K562 (cell line): Measurements from ENCODE around the gene CHRDL2. TPM values are rescaled to one million over a fixed set of nuclear protein-coding genes. Genes with fewer than 3 reads are reported as not detected.
A peak's percentile ranks its signal among the peaks of the same experiment; 100 is the strongest.

ENCODE experiments used
- CEBPB ChIP-seq: fragments of 450-650 bp; IDR thresholded peaks from 2 replicates; pipeline ENCODE4 v1.6.1; 2016; ENCODE audit warnings: missing genetic modification characterization, missing compliant biosample characterization
- HCFC1 ChIP-seq: IDR thresholded peaks from 2 replicates; pipeline ENCODE4 v1.6.1; 2012; ENCODE audit warnings: low read depth, low read length, improper control_type of control experiment
- MCM3 ChIP-seq: fragments of 450-650 bp; IDR thresholded peaks from 2 replicates; pipeline ENCODE4 v1.6.1; 2016
- MYC ChIP-seq, 2 experiments: fragments of 250-450 bp in 1 of 2; sonication (Bioruptor Pico) in 1 of 2; IDR thresholded peaks; 2 replicates each; pipeline versions ENCODE4 v1.5.1 to v1.6.1; 2012 to 2021; ENCODE audit warnings: low read depth in 2 of 2, borderline replicate concordance in 1 of 2, improper control_type of control experiment in 1 of 2, low read length in 1 of 2, mild to moderate bottlenecking in 1 of 2, moderate library complexity in 1 of 2
- NBN ChIP-seq: fragments of 450-650 bp; IDR thresholded peaks from 2 replicates; pipeline ENCODE4 v1.6.1; 2016; ENCODE audit warnings: low read depth, mild to moderate bottlenecking
- POLR2B ChIP-seq: fragments of 450-650 bp; IDR thresholded peaks from 2 replicates; pipeline ENCODE4 v1.6.1; 2018; ENCODE audit warnings: low read depth; ENCODE audit not compliant: partially characterized antibody
- ZNF174 ChIP-seq: fragments of 250-450 bp; sonication (Bioruptor Pico); IDR thresholded peaks from 2 replicates; pipeline ENCODE4 v1.4.0; 2020; ENCODE audit warnings: mild to moderate bottlenecking
- ZNF41 ChIP-seq: fragments of 250-450 bp; sonication (Bioruptor Pico); conservative IDR thresholded peaks from 2 replicates; pipeline ENCODE4 v1.4.0; 2020; ENCODE audit warnings: mild to moderate bottlenecking
- ZNF764 ChIP-seq: fragments of 250-450 bp; sonication (Bioruptor Pico); IDR thresholded peaks from 2 replicates; pipeline ENCODE4 v1.4.0; 2020; ENCODE audit warnings: low read depth, mild to moderate bottlenecking, moderate library complexity
- polyA plus RNA-seq, 8 experiments: library from polyadenylated mRNA; depleted of rRNA in 4 of 8; stranded (reverse) in 5 of 8; unstranded in 3 of 8; fragments of >200 nt; fragmentation: Nextera tagmentation in 2 of 8; fragmentation: Illumina TruSeq in 1 of 8; extraction: Ambion mirVana in 2 of 8; extraction: Trizol in 1 of 8; gene quantifications; 2 replicates each; pipeline versions ENCODE4 v1.2.1 to v1.2.3, GENCODE V29; 2011 to 2014; ENCODE audit warnings: inconsistent platforms in 1 of 8, missing spikeins in 1 of 8
- total RNA-seq, 7 experiments: library from RNA; depleted of rRNA in 6 of 7; stranded (reverse); fragments of >200 nt in 6 of 7; fragmentation: Illumina TruSeq in 2 of 7; extraction: Trizol in 2 of 7; gene quantifications; 2 replicates each; pipeline versions ENCODE4 v1.2.1 to v1.2.3, GENCODE V29; 2011 to 2021; ENCODE audit warnings: low replicate concordance in 1 of 7
- TF ChIP-seq, protein P1 (sequence below), 2 experiments: fragments of 450-650 bp; conservative IDR thresholded peaks; 2 replicates each; pipeline ENCODE4 v1.6.1; 2017; ENCODE audit warnings: mild to moderate bottlenecking in 2 of 2, moderate library complexity in 2 of 2
- TF ChIP-seq, protein P2 (sequence below): fragments of 450-650 bp; formaldehyde crosslinking; IDR thresholded peaks from 2 replicates; pipeline ENCODE4 v1.4.0; 2022; ENCODE audit warnings: missing genetic modification characterization
- TF ChIP-seq, protein P3 (sequence below): fragments of 200-800 bp; sonication (Bioruptor generic); IDR thresholded peaks from 2 replicates; pipeline ENCODE4 v1.6.1; 2017; ENCODE audit warnings: missing genetic modification characterization, missing compliant biosample characterization
- TF ChIP-seq, protein P4 (sequence below): fragments of 450-650 bp; IDR thresholded peaks from 2 replicates; pipeline ENCODE4 v1.6.1; 2016; ENCODE audit warnings: missing biosample characterization, missing genetic modification characterization
- TF ChIP-seq, protein P5 (sequence below), 2 experiments: fragments of 450-650 bp in 1 of 2; sonication (generic) in 1 of 2; formaldehyde crosslinking in 1 of 2; IDR thresholded peaks in 1 of 2; conservative IDR thresholded peaks in 1 of 2; 2 replicates each; pipeline versions ENCODE4 v1.6.1 to v1.8.1; 2016 to 2023; ENCODE audit warnings: mild to moderate bottlenecking in 2 of 2, moderate library complexity in 2 of 2, inconsistent platforms in 1 of 2, missing genetic modification reagents in 1 of 2
- TF ChIP-seq, protein P6 (sequence below): fragments of 450-650 bp; formaldehyde crosslinking; IDR thresholded peaks from 2 replicates; pipeline ENCODE4 v1.4.0; 2022; ENCODE audit warnings: mild to moderate bottlenecking, moderate library complexity

Gene CHRDL2
- total and polyA plus RNA-seq, 9 of the 15 experiments (the other 6 are each of a cell fraction or from before 2014, with no cell fraction given): not detected

DNA sequence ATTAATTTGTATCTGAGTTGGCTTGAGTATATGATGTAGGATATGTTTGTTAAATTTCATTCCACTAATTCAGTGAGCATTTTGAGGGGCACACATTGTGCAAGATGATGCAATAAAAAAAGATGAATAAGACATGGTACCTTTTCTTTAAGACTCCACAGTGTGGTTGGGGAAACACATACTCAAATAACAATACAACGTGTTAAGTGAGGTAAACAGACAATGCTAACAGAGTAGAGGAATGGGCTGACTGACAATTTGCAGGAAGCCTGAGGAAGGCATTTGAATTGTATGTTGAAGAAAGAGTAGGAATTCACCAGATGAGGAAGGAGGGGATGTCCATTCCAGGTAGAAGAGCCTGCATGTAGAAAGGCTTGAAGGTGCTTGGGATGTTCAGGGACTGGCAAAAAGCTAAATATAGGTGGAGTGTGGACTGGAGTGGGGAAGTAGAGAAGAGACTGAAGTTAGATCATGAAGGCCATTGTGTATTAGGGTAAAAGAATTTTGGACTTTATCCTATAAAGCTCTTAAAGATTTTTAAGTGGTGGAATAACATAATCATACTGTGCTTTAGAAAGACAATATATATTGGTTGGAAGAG, 24.3 kb upstream of the CHRDL2 start (continued):
- TF ChIP-seq, protein P1, sequence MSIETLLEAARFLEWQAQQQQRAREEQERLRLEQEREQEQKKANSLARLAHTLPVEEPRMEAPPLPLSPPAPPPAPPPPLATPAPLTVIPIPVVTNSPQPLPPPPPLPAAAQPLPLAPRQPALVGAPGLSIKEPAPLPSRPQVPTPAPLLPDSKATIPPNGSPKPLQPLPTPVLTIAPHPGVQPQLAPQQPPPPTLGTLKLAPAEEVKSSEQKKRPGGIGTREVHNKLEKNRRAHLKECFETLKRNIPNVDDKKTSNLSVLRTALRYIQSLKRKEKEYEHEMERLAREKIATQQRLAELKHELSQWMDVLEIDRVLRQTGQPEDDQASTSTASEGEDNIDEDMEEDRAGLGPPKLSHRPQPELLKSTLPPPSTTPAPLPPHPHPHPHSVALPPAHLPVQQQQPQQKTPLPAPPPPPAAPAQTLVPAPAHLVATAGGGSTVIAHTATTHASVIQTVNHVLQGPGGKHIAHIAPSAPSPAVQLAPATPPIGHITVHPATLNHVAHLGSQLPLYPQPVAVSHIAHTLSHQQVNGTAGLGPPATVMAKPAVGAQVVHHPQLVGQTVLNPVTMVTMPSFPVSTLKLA (conservative IDR thresholded peaks at IDR 0.05): no peak
- no peak for TF ChIP-seq HCFC1
- TF ChIP-seq, protein P2, sequence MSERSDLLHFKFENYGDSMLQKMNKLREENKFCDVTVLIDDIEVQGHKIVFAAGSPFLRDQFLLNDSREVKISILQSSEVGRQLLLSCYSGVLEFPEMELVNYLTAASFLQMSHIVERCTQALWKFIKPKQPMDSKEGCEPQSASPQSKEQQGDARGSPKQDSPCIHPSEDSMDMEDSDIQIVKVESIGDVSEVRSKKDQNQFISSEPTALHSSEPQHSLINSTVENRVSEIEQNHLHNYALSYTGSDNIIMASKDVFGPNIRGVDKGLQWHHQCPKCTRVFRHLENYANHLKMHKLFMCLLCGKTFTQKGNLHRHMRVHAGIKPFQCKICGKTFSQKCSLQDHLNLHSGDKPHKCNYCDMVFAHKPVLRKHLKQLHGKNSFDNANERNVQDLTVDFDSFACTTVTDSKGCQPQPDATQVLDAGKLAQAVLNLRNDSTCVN (CRISPR knock-in tag): no peak
- TF ChIP-seq ZNF174 (CRISPR knock-in tag): no peak
- no peak for TF ChIP-seq ZNF764 (CRISPR knock-in tag)
- peak; percentile 65 for TF ChIP-seq CEBPB
- TF ChIP-seq MYC (IDR thresholded peaks at IDR 0.05; ENCODE audit: low read depth, low read length): no peak
- no peak for TF ChIP-seq MYC (CRISPR knock-in tag; IDR thresholded peaks at IDR 0.05; ENCODE audit: borderline replicate concordance, low read depth)
- no peak for TF ChIP-seq MCM3
- TF ChIP-seq, protein P3, sequence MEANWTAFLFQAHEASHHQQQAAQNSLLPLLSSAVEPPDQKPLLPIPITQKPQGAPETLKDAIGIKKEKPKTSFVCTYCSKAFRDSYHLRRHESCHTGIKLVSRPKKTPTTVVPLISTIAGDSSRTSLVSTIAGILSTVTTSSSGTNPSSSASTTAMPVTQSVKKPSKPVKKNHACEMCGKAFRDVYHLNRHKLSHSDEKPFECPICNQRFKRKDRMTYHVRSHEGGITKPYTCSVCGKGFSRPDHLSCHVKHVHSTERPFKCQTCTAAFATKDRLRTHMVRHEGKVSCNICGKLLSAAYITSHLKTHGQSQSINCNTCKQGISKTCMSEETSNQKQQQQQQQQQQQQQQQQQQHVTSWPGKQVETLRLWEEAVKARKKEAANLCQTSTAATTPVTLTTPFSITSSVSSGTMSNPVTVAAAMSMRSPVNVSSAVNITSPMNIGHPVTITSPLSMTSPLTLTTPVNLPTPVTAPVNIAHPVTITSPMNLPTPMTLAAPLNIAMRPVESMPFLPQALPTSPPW (CRISPR knock-in tag): no peak
- TF ChIP-seq NBN: no peak
- TF ChIP-seq, protein P4, sequence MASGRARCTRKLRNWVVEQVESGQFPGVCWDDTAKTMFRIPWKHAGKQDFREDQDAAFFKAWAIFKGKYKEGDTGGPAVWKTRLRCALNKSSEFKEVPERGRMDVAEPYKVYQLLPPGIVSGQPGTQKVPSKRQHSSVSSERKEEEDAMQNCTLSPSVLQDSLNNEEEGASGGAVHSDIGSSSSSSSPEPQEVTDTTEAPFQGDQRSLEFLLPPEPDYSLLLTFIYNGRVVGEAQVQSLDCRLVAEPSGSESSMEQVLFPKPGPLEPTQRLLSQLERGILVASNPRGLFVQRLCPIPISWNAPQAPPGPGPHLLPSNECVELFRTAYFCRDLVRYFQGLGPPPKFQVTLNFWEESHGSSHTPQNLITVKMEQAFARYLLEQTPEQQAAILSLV (tag): 0 out of 2 replicates have a peak, but pooled peaks have one; percentile 12
- TF ChIP-seq, protein P5, sequence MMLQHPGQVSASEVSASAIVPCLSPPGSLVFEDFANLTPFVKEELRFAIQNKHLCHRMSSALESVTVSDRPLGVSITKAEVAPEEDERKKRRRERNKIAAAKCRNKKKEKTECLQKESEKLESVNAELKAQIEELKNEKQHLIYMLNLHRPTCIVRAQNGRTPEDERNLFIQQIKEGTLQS (IDR thresholded peaks at IDR 0.05): peak; percentile 75
- TF ChIP-seq, protein P5 (CRISPR knock-in tag; conservative IDR thresholded peaks at IDR 0.05): no peak
- no peak for TF ChIP-seq POLR2B
- TF ChIP-seq, protein P6, sequence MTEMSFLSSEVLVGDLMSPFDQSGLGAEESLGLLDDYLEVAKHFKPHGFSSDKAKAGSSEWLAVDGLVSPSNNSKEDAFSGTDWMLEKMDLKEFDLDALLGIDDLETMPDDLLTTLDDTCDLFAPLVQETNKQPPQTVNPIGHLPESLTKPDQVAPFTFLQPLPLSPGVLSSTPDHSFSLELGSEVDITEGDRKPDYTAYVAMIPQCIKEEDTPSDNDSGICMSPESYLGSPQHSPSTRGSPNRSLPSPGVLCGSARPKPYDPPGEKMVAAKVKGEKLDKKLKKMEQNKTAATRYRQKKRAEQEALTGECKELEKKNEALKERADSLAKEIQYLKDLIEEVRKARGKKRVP (CRISPR knock-in tag): 0 out of 2 replicates have a peak, but pooled peaks have one; percentile 34
- TF ChIP-seq ZNF41 (CRISPR knock-in tag): no peak
